ENCODE data around the gene CAMTA1.

The CAMTA1 gene

DNA sequence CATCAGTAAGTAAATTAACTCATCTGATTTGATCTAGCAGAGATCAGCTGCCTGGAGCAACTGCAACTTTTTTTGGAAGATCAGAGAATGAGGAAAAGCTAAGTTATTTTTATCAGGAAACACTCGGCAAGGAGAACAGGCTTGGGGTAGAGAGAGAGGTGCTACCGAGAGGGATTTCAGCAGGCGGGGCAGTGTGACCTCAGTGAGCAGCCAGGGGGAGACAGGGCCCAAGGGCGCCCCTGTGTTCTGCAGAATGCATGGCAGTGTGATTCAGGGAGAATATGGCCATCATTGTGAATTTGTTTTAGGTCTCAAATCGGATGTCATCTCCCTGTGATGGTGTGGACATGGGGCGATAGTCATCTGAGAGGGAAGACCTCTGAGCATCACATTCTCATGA, 501.8 kb downstream of the CAMTA1 start:
- DNase-seq (ENCODE audit: low read depth), result no peak

DNA sequence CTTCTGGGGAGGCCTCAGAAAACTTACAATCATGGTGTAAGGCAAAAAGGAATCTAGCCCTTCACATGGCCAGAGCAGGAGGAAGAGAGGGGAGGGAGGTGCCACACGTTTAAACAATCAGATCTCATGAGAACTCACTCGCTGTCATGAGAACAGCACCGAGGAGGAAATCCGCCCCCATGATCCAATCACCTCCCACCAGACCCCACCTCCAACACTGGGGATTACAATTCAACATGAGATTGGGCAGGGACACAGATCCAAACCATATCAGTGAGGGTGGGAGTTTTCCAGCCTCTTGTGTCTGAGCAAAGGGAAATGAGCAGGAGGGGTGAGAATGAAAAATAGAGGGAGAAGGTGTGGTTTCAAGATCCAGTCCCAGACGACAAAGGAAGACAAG, 503.7 kb downstream of the CAMTA1 start:
- DNase-seq (ENCODE audit: low read depth), result no peak

DNA sequence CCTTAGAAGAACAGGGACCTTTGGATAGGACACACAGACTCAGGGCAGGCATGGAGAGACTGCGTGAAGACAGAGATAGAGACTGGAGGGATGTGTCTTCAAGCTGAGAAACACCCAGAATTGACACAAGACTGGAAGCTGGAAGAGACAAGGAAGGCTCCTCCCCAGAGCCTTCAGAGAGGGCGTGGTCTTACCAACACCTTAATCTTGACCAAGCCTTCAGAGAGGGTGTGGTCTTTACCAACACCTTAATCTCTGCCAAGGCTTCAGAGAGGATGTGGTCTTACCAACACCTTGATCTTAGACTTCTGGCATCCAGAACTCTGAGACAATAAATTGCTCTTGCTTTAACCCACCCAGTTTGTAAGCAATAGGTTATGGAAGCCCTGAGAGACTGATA, 504.4 kb downstream of the CAMTA1 start:
- no peak for DNase-seq (ENCODE audit: low read depth)

DNA sequence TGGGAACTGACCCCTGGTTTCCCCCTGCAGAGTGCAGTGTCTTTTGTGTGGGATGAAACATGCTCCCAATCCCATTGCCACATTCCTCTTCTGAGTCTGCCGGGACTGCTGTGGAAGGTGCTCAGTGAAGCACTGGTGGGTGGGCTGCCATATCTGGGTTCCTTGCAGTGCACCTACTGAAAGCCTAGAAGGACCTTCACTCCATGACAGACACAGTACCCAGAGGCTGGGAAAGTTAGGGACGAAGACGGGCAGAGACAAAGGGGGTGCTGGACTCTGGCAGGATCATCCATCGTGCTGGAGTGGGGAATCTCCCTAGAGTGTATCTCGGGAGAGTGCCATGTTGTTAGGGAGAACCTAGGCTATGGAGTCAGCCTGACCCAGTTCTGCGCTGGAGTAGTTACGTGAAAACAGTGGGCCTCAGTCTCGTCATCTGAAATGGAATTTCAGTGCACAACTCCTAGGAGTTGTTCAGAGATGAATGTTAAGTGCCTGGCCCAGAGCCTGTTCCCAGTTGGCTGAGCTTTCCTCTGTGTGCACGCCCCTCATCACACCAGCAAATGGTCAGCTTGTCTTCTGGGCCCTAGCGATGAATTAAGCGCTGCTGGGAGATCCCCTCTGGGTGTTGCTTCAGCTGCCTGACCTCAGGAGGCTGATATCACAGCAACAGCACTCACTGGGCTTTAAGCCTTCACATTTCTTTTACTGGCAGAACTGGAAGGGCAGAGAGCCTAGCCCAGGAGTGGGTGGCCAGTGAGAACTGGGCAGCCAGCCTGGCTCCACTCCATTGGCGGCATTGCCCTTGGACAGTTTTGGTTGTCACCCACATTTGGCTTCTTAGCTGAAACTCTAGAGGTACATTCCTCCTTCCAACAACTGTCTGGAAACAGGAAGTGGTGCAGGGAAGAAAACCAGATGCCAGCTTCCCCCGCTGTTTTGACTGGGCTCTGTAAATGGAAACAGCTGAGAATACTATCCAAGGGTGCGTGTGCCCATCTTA, 506.0 kb downstream of the CAMTA1 start:
- no peak for DNase-seq (ENCODE audit: low read depth)

DNA sequence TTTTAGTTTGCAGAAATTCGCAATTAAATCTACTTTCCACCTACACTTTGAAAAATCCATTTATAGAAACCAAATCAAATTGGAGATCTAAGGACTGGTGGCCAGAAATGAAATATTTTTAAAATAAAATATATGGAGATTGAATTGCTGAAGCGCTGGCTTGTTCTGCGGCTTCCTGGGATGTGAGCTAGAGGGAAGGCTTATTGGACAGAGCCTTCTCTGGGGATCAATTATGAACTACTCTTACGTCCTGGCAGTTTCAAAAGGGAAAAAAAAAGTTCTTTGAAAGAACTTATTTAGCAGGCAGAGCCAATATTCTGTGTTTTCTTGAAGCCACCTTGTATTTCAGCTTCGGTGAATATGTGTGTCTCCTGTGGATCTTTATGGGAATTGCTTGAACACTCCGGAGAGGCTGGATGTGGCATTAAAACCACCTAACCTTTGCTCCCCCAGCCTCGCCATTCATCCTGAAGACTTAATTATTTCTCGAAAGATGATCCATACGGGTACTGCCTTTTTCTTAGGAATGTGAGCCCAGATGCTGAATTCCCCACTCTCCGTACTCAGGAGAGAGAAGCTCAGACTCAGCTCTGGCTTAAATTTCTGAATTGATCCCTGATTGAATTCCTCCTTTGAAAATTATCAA, 506.9 kb downstream of the CAMTA1 start:
- no peak for DNase-seq (ENCODE audit: low read depth)

DNA sequence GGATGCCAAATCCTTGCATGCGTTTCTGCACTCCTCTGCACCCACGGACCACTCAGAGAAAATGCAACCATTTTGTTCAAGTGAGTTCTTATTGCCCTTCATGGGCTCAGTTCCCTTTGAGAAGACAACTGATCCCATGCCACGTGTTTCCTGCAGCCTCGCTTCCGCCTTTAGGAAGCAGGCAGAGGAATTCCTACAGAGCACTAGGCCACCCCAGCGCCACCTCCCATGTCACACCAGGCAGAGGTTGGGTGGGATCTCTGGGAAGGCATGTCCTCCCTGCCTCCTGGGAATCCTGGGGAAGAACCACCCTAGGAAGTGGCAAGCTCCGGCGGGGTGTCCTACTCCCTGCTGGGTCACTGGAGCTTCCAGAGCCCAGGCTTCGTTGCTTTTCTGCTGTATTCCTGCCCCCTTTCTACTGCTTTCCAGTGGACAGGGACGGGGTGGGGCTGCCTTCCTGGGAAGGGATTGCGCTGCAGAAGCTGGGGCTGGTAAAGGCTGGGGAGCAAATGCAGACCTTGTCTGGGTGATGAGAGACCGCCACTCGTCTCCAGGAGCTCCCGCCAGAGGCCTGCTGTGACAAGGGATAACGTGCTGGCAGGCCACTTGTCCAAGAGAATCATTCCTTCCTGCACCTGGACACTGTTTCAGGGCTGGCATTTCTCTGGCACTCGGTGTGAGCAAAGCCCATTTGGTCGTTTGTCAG, 507.6 kb downstream of the CAMTA1 start:
- DNase-seq (ENCODE audit: low read depth), result no peak

DNA sequence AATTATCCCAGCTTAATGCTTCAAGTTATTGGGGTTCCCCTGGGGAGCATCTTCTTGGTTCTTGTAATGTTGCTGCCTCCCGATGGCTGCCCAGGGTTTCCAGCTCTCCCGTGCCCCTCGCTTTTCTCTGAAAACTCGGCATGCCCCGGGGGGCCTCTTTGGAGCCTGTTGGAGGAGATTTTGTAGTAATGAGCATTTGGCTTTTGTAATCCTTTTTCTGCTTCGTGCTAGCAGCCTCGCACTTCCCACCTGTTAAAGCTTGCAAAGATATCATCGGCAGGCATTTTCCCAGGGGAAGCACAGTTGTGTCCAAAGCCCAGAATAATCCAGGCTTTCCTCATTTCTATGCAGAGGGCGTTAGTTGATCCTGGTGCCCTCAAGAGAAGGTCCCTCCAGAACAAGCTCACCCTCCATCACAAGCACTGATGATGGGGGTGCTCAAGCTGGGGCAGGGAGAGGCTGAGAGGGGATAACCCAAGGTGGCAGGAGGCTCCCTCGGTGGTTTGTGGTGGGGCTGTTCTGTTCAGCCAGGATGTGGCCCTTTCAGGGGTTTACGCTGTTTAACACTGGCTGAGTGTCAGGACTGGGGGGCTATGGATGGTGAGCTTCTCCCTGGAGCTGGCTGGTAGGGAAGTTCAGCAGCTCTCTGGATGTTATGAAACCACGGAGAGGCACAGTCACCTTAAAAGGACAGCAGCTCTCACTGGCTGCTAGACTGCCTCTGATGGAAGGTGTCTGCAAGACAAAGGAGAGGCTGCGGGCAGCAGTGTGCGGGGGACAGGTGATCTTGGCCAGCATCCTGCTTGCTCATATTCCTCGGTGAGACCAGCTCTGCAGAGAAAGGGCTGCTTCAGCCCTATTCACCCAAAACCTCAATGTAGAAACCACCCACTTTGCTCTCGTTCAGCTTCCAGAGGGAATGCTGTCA, 508.7 kb downstream of the CAMTA1 start:
- DNase-seq (ENCODE audit: low read depth), result no peak

DNA sequence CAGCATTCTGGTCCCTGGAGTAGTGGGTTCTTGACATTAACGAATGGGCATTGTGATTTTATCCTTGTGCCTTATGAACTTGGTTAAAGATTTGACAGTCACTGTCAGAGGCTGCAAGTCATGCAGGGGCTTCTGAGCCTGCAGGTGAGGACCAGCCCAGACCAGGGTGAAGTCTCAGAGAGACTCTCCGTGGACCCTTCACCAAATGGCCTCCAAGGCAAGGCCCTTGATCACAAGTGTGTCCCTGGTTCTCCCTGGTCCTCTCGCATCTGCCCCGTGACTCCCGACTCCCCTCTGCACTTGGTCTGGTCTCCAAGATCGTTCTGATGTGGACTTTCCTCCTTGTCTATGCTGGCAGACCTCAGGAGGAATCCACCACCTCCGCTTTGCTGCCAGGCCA, 509.4 kb downstream of the CAMTA1 start:
- no peak for DNase-seq (ENCODE audit: low read depth)

DNA sequence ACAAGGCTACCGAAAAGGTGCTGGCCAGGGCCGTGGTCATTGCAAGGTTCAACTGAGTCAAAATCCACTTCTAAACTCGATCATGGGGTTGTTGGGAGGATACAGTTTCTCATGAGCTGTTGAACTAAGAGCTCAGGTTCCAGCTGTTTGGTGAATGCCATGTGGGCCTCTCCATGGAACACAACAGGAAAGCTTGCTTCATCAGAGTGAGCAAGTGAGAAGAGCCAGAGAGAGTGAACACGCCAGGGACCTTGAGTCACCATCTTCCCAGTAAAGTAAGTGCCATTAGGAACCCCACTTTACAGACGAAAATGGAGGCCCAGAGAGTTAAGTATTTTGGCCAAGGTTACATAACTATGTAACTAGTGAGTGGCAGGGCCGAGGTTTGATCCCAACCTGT, 510.7 kb downstream of the CAMTA1 start:
- no peak for DNase-seq (ENCODE audit: low read depth)

DNA sequence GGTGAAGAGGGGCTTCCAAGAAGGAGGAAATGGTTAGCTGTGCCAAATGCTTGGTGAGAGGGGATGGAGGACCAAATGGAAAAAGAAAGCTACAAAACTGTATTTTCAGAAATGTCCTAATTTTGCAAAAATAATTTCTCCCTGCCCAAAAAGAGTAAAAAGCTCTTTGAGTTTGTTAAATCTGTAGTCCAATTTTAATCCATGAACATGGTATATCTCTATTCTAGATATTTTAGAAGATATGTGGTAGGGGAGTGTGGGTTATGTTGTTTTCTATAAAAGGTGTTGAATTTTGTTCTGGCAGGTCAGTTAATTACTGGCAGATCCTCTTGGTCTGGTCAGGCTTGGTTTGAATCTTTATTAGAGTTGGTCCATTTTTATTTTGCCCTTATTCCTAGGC, 511.7 kb downstream of the CAMTA1 start:
- DNase-seq (ENCODE audit: low read depth), result no peak

DNA sequence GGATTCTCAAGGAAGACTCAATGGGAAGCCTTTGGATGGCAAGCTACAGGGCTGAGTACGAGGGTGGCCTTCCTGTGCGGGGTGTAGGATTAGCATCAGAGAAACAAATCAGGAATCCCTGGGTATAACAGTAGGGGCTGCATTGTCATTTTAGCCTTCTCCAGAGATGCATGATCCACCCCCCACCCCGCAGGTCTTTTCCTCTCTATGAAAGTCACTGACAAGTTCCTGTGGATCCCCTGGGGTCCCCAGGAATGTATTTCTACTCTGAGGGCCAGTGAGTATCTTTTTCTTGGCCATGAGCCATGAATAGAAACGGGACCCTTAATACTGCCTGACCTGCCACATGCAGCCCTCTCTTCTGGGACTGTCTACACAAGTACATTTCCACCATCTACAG, 512.9 kb downstream of the CAMTA1 start:
- DNase-seq (ENCODE audit: low read depth), result no peak

DNA sequence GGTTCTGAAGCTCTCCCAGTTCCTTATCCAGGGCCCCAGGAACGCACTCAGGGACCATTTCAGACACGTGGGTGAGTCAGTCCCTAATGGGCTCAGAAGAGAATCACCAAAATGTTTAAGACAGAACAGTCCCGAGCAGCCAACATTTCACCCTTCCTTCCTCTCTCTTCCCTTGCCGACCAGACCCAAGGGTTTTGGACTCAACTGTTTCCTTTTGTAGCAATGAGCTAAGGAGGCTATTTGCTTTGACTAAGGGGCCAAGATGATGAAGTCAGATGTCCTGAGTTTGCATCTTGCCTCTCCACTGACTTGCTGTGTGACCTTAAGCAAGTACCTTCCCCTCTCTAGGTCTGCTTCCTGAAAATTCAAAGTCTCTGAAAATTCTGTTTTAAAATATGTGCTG, 513.5 kb downstream of the CAMTA1 start:
- DNase-seq (ENCODE audit: low read depth), result peak; percentile 24

DNA sequence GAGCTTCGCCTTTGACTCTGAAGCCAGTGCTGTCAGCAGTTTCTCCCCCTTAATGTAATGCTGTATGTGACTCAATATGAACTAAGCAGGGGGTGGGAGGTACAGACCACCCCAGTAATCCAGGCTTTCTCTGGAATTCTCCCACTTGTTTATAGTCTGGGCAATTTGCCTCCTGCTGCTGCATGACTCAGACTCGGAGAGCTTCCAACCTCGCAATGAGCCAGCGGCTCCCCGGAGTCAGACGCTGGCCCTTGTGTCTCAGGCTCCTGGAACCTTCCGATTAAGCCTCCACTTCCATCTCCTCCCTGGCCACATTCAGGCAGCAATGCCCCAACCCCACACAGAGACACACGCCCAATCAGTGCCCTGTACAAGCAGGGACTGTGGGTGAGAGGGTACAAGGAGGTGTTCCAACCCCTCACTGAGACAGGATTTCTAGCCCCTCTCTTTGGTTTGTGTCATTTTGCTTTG, 514.1 kb downstream of the CAMTA1 start:
- peak; percentile 97 for DNase-seq (ENCODE audit: low read depth)

DNA sequence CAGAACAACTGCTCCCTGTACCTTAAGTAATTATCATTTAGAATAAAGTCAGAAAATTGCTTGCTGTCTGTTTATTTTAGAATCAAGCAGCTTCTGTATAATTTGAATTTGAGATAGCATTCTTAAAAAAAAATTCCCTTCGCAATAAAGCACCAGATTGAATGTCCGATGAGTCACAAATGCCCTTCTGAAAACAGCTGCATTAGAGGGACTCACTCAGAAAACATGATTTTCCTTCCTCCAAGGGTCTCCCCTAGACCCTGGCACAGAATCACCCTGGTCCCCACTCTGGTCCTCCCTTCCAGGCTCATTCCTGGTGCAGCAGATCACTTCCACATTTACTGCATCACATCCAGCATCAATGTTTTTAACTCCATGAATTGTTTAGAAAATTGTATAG, 514.7 kb downstream of the CAMTA1 start:
- peak; percentile 90 for DNase-seq (ENCODE audit: low read depth)

DNA sequence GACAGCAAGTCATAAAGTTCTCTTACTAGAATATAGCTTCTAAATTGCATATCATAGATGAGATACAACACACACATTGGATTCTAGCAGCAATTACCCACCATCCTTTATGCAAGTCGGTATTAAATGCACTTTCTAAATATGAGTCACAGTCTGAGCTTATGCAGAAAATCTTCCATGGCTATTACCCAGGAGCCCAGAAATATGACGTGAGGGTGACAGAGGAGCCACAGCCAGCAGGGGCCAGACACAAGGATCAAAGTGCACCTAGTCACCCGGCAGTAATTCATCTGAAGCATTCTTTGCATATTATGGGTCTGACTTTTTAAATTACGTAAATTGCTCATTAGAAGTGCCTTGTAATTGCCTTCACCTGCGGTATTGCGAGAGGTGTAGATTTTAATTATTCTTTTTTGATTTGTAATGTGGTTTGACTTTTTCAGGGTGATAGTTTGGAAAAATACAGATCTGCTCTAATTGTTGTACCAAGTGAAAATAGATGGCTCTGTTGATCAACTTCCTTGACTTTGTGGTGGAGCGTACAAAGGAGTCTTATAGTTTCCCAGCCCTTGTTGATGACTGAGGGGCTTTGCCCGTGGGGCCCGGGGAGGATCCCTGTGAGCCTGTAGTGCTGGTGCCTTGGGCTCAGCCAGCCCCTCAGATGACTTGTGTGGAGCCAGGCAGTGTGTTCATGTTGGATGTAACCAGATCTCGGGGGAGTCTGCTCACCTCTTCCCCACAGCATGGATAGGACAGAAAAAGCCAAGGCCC, 515.8 kb downstream of the CAMTA1 start:
- peak; percentile 81 for DNase-seq (ENCODE audit: low read depth)

DNA sequence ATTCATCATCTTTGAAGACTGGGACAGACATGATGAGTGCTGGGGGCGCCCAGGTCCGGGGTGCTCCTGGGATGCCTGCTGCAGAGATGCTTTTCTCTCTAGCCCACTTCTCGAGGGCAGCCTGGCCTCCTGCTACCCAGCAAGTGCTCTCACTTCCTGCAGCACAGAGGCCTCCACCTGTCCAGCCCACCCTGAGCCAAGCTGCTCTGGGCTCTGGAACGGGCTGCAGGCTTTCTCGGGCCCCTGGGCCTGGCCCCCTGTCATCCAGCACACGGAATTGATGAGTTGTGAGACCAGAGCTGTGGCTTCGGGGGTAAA, 516.4 kb downstream of the CAMTA1 start:
- no peak for DNase-seq (ENCODE audit: low read depth)

DNA sequence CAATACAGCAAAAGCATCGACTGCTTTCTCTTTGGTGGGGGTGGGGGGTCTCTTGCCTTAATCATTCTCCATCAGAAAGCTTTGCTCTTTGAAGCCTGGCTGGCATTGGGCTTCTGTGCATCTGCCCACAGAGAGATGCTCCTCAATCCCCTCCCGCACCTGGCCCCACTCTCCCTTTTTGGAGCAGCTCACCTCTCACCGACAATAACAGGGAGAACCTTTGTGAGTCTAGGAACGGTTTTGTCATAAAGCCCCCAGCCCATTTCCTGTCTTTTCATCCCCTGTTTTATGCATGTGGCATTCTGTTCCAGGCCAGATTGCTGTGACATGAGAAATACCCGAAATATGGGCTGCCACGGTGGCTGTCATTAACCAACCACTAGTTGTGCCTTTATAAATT, 516.9 kb downstream of the CAMTA1 start:
- DNase-seq (ENCODE audit: low read depth), result no peak

DNA sequence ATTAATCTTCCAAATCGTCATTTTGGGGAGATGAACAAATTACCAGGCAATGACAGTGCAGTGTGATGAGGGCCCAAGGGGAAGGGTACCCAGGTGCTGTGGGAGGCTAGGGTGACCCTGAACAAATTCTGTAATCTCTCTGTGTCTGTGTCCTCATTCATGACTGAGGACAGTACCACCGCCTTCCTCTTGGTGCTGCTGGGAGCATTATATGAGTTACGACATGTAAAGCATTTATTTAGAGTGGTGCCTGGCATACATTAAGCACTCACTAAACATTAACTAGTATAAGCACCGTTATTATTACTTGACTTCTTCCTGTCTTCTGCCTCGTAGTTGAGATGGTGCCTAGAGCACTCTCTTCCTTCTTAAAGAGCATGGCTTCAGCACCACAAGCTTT, 517.6 kb downstream of the CAMTA1 start:
- DNase-seq (ENCODE audit: low read depth), result no peak

DNA sequence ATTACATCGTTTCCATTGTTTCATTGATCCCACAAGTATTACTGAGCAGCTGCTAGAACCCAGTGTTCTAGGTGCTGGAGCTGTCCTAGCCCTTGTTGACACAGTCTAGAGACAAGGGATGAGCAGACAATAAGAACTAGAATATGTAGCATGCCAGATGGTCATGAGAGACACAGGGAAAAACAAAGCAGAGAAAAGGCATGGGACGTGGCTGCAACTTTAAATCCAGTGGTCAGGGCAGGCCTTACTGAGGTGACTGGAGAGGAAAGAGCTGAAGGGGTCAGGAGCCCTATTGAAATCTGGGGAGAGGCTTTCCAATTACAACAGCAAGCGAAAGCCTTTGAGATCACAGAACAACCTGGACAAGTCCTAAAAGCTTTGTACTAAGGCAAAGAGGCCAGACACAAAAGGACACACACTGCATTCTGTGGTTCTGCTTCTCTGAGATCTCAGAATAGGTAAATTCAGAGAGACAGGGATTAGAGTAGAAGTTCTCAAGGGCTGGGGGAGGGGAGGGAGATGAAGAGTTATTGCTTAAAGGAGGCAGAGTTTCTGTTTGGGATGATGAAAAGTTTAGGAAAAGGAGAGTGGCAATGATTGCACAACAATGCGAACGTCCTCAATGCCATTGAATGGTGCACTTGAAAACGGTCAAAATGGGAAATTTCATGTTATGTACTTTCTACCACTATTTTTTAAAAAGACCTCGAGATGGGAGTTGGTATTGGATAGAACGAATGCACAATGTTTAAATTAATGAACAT, 518.5 kb downstream of the CAMTA1 start:
- no peak for DNase-seq (ENCODE audit: low read depth)

DNA sequence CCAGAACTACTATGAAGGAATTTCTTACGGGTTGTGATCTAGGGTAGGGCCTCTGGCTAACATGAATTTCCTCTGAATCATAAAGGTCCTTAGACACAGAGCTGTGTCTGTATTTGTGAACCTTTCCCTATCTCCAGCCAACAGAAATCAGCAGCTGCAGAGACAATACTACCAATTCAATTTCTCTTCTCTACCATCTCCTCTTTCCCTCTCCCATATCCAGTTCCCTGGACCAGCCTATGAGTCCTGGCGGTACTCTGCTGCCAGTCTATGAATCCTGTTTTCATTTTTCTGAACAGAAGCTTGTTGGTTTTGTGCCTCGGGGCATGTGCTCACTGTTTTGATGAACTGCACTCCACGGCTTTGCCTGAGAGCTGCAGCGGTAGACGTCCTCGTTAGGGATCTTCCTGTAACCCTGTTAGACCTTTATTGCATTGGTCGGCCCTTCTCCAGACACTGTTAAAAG, 527.9 kb downstream of the CAMTA1 start:
- DNase-seq (ENCODE audit: low read depth), result no peak
